ENCODE results near the gene MLYCD.

DNA sequence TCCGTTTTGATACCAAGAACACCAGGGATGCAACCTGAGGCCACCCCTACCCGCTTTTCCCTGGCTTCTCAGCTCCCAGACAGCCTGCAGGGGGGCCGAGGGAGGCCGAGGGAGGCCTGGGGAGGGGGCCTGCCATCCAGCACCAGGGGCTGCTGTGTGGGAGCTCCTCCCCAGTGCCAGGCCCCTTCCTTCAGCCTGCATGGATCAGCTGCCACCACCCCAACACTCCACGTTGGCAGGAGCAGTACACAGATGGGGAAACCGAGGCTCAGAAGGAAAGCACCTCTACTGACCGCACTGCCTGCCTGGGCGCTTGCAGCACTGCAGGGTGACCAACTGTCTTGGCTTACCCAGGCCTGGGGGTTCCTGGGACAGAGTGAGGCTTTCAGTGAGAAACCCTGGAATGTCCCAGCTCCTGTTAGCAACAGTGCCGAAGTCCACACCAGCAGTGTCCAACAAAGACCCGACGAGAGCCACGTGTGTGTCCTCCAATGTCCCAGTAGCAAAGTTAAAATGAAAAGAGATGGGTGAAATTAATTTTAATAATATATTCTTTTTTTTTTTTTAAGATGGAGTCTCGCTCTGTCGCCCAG lies 48.8 kb downstream of the MLYCD start:
- TF ChIP-seq EP300 (IDR thresholded peaks at IDR 0.05) = no peak
- TF ChIP-seq, protein P1, sequence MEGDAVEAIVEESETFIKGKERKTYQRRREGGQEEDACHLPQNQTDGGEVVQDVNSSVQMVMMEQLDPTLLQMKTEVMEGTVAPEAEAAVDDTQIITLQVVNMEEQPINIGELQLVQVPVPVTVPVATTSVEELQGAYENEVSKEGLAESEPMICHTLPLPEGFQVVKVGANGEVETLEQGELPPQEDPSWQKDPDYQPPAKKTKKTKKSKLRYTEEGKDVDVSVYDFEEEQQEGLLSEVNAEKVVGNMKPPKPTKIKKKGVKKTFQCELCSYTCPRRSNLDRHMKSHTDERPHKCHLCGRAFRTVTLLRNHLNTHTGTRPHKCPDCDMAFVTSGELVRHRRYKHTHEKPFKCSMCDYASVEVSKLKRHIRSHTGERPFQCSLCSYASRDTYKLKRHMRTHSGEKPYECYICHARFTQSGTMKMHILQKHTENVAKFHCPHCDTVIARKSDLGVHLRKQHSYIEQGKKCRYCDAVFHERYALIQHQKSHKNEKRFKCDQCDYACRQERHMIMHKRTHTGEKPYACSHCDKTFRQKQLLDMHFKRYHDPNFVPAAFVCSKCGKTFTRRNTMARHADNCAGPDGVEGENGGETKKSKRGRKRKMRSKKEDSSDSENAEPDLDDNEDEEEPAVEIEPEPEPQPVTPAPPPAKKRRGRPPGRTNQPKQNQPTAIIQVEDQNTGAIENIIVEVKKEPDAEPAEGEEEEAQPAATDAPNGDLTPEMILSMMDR (IDR thresholded peaks at IDR 0.05) = no peak
- TF ChIP-seq POLR2A (IDR thresholded peaks at IDR 0.05; ENCODE audit: low read depth) = no peak
- no peak for TF ChIP-seq POLR2AphosphoS5 (IDR thresholded peaks at IDR 0.05)

Measured in esophagus muscularis mucosa (tissue), 4 donors.